GM03348 (cell line): ENCODE results near the gene UBAC1.
"Not testable (repeated sequence)": the region's sequence is repeated elsewhere in the genome, so short reads cannot be mapped to it uniquely, and the experiment has no call there.

ENCODE experiments used
- DNase-seq: peaks from one replicate; pipeline ENCODE4 v3.0.0; 2012; ENCODE audit warnings: low spot score

UBAC1 gene

GRCh38 chr9:135959814-135960213 lies 1.4 kb downstream of the UBAC1 start:
- DNase-seq, result no peak

- no peak for DNase-seq
Measured at GRCh38 chr9:135958485-135958884, 2.7 kb downstream of the UBAC1 start.

- no peak for DNase-seq
Measured at GRCh38 chr9:135957431-135957830, 3.7 kb downstream of the UBAC1 start.

DNA sequence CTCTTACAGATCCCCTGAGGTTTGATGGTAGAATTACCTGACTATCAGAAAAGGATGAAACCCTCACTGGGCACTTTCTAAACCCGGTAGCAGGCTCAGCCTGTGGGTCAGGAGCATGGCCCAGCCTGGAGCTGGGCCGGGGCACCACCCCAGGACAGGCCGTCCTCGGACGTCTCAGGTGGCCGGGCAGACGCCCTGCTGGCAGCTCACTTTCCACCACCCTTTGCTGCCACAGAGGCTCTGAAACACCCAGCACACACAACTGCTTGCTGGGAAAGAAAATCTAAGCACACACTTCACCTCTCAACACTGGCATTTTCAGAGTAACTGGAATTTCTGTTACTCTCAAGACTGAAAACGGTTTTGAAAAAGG lies 4.4 kb downstream of the UBAC1 start:
- no peak for DNase-seq

DNA sequence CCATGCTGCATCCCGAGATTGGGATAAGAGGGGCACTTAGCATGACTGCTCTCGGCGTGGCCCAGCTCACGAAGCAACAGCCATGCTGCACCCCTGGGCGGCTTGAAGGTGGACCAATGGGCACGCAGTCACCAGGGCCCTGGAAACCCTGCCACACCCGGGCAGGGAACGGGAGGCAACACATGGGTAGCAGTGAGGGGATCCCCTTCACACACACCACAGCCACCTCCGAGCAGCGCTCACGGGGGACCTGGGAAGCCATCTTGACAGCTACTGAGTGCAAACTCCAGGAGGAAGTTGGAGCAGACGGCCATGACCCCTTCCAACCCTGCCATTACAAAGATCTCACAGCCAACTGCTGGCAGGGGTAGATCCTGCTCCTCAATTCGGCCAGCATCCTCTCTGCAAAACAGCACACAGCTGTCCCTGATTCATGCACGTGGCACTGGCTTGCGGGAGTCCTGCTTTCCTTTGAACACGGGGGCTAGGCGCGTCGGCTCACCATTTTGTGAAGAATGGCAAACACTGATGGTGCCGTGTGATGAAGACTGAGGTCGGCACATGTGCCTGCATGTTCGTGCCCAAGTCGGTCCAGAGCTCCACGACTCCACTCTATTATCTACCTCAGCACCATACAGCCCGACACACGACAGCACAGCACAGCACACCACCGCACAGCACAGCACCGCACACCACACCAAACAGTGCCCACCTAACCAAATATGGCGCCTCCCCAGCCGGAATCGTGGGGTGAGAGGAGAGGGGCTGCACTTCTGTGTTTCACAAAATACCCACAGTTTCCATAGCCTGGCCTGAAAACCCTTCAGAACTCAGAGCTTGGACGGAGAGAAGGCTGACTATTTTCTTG lies 5.0 kb downstream of the UBAC1 start:
- DNase-seq, result no peak

DNA sequence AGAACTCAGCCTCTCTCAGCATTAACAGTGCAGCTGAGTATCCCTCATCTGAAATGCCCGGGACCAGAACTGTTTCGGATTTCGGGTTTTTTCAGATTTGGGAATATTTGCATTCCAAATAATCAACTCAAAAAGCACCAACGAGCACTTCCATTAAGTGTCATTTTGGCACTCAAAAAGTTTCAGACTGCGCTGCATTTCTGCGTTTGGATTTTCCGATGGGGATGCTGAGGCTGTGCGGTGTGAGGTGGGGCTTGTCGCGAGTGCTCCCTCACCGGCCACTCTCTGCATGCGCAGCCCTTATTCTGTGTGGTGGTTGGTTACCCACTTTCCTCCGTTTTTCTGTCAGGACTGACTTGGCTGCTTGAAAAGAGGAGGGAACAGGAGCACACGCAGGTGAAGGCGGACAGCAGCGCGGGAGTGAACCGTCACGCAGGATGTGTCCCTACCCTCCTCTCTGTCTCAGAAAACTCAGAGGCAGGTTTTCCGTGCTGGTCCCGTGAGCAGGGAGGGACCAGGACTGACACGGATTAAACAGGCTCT lies 8.4 kb downstream of the UBAC1 start:
- DNase-seq, result no peak

DNA sequence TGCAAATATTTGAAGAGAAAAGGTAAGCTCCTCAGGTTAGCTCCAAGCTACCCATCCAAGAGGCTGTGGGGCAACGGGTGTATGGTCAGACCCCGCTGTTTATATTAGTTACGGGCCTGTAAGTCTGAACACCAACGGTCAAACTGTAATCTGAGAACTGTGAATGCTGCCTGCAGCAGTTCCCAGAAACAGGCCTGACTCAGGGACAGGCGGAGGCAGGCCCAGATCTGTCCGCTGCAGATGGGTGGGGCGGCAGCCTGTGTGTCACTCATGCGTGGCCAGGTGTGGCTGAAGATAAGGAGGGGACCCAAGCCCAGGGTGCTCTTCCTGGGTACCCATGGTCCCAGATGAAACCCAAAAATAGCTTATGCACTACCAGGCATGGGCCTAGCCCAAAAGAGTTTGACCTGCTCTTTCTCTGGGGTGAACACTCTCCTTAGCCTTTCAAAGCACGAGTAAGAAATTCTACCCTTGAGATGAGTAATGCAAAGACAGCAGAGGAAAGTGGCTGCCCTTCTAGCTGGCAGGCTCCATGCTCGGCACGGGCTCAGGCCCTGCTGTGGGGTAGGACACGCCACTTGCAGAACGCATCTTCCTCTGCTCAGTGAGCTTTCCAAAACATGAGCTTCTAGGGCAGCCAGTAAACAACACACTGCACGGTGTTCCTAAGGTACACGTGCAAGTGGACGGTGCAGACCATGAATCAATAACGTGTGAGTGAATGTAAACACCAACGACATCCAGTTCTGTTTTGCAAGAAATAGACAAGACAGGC lies 9.1 kb downstream of the UBAC1 start:
- no peak for DNase-seq

GRCh38 chr9:135951310-135951709 lies 9.9 kb downstream of the UBAC1 start:
- DNase-seq, result not testable (repeated sequence)

DNA sequence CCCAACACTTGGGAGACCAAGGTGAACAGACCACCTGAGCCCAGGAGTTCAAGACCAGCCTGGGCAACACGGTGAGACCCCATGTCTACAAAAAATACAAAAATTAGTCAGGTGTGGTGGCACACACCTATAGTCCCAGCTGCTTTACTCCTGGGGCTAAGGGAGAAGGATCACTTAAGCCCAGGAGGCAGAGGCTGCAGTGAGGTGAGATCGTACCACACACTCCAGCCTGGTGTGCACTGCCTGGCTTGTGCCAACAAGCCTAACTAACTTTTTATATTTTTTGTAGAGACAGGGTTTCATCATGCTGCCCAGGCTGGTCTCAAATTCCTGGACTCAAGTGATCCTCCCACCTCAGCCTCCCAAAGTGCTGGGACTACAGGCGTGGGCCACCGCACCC lies 10.3 kb downstream of the UBAC1 start:
- DNase-seq, result not testable (repeated sequence)

- DNase-seq, result no peak
Measured at GRCh38 chr9:135950135-135950682, 11.0 kb downstream of the UBAC1 start.

DNA sequence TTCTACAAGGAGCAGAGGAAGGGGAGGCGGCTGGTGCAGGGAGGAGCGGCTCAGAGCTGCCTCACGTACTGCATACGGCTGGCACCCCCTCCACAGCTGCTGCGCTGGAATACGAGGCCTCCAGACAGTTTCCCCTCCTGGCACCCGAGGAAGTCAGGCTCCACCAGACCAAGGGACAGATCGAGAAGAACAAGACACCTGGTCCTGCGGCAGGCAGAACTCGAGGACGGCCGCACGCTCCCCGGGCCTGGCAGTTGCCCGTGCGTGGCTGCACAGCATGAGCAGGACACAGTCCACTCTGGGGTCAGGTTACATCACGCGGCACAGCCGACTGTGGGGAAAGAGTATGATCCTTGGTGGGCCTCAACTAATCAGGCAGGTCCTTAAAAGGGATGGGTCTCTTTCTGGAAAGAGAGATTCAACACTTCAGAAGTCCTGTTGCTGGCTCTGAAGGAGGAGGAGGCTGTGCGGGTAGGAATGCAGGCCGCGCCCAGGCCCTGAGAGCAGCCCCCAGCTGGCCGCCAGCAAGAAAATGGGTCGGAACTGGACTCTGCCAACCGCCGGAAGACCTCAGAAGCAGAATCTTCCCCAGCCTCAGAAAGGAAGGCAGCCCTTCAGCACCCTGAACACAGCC lies 11.6 kb downstream of the UBAC1 start:
- no peak for DNase-seq

DNA sequence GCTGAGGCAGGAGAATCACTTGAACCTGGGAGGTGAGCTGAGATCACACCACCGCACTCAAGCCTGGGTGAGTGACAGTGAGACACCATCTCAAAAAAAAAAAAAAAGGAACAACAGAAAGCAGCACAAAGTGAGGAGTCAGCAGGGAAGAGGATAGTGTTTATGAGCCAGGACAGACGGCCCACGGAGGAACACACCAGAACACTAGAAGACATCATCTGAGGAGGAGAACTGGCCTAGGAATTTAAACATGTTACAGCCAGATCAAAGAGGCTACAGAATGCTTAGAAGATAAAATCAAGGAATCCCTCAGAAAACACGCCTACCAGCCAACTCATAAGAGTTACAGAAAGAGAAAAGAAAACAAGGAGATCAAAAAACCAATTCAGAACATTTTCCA lies 12.2 kb downstream of the UBAC1 start:
- DNase-seq, result no peak

DNA sequence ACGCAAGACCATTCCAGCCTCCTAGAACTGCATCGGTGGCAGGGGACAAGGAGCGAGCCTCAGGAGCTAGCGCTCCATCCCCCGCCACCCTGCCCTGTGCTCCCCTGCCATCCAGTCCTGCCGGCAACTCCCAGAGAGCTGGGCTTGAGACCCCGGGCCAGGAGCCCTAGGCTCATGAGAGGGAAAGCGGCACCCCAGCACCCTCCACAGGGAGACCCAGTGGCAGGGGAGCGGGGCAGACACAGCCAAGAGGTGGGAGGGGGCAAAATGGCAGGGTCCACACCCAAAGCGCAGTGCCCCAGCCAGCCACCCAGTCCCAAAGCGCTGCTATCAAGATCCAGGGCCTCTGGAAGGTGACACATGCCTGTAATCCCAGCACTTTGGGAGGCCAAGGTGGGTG lies 12.7 kb downstream of the UBAC1 start:
- no peak for DNase-seq

DNA sequence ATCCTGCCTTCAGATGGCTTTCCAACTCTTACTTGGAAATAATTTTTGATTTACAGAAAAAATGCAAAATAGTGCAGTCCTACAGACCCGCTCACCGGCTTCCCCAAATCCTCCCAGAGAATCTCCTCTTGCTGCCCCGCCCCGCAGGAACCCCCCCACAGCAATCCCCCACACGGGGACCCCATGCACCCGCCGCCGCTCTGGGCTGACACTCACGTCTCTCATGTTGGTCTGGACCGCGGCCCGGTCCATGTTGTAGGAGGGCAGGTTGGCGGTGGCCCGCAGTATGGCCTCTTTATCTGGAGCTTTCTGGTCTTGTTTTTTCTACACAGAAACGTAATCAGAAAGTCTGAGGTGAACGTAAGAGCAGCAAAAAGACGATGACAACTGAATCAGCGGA lies 13.6 kb downstream of the UBAC1 start:
- DNase-seq, result no peak

DNA sequence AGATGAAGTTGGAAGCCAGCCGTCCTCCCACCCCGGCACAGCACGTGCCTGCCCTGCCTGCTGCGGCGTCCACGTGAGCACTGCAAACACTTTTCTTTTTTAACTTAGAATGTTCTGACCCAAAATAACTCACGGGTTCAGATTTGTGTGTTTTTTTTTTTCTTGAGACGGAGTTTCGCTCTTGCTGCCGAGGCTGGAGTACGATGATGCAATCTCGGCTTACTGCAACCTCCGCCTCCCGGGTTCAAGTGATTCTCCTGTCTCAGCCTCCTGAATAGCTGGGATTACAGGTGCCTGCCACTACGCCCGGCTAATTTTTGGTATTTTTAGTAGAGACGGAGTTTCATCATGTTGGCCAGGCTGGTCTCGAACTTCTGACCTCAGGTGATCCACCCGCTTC lies 14.1 kb downstream of the UBAC1 start:
- not testable (repeated sequence) for DNase-seq

DNA sequence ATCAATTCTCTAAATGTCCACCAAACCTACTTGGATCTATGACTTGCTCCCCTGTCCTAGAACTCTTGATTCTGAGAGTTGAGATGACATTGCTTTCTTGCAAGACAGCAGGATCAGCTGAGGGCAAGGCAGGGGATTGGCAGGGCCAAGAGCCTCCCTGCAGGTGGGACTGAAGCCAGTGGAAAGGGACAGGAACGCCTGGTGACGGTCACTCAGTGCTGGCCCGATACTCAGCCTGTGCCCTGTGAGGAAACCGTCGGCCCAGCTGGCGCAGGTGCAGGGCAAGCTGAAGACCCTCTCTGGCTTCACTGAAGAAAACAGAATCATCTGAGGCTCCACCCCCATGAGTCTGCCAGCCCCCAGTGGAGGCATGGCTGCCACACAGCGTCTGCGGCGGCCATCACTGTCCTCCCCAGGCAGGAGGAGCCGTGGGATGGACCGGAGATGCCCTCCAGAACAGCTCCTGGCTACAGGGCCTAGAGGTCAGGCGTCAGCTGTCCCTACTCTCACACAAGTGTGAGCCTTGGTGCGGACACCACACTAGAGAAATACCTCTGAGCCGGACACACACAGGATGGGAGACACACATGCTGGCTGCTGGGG lies 14.7 kb downstream of the UBAC1 start:
- no peak for DNase-seq

GRCh38 chr9:135945969-135946368 lies 15.2 kb downstream of the UBAC1 start:
- DNase-seq, result no peak

DNA sequence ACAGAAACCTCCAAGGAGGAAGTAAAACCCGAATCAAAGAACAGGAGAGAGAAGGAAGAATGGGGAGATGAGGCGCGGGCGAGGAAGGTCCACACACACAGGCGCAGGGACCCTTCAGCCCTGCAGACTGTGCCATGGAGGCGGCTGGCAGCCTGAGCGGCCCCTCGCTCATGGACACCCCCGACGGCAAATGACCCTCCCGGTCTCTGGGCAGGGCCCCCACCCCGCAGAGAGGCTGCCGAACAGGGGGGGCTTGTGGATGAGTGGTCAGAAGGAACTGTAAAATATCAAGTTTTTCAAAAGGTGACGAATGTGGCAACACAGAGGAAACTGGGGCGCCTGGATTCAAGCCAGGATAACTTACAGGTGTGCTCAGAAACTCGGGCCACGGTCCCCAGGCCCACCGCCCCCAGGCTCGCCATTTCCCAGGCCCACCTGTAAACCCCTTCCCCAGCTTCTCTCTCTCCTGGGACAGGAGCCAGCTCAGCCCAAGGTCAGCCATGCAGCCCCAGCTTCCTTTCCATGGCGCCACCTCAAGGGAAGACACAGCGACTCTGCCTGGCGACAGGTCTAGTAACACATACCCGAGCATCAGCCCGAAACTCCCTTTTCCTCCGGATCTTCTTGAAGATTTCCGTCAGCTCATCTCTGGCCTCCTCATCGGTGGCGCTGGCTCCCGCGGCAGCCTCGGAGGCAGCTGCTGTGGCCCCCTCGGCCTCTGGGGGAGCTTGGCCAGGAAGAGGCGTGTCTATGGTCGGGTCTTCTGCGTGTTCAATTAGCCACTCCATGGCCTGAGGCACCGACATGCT lies 16.5 kb downstream of the UBAC1 start:
- DNase-seq, result no peak

GRCh38 chr9:135943604-135944003 lies 17.6 kb downstream of the UBAC1 start:
- not testable (repeated sequence) for DNase-seq

DNA sequence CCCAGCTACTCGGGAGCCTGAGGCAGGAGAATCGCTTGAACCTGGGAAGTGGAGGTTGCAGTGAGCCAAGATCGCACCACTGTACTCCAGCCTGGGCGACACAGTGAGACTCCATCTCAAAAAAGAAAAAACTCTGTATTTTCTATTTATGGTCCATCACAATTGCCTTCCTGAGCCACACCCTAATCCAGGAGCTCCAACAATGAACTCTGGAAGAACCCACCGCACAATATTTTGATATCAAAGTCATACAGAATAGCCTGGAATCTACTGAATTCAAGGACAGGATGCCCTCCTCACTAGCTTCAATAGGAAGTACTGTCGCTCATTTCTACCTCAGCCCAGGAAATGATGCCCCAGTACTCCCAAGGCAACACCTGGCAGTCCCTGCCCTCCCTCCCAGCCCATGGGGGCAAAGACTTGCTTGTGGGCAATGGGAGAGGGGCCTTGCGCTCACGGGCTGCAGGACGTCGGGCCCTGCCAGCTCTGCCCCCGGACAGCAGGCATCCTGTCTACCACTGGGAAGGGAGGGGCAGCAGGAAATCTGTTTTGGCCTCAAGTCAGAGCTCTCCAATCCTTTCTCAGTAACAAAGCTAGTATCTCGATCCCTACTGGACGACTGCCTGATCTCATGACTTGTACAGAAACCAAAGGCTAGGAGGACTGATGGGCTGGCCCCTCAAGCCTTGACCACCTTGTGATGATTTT lies 19.7 kb downstream of the UBAC1 start:
- DNase-seq, result no peak
